Hepatocyte (in vitro differentiated cells): Measurements from ENCODE around the gene OXSR1. TPM values are rescaled to one million over a fixed set of nuclear protein-coding genes. Genes with fewer than 3 reads are reported as not detected.

Source experiments
- DNase-seq: peaks from one replicate; pipeline ENCODE4 v3.0.0-alpha.2; 2016; ENCODE audit warnings: low spot score
- H2AFZ ChIP-seq: fragments of 200-600 bp; sonication (generic); 2 replicates; pipeline ENCODE4 v1.6.0; 2016; ENCODE audit warnings: antibody characterized with exemption, mild to moderate bottlenecking
- H3K27ac ChIP-seq: fragments of 200-600 bp; sonication (generic); 2 replicates; pipeline ENCODE4 v1.5.1; 2016; ENCODE audit warnings: mild to moderate bottlenecking
- H3K27me3 ChIP-seq: fragments of 200-600 bp; sonication (generic); 2 replicates; pipeline ENCODE4 v1.6.1; 2016
- H3K36me3 ChIP-seq: fragments of 200-600 bp; sonication (generic); replicated peaks from 2 replicates; pipeline ENCODE4 v1.5.1; 2016; ENCODE audit warnings: low read depth; ENCODE audit not compliant: insufficient read depth
- H3K4me1 ChIP-seq: fragments of 200-600 bp; sonication (generic); 2 replicates; pipeline ENCODE4 v1.5.1; 2016; ENCODE audit warnings: mild to moderate bottlenecking, moderate library complexity; ENCODE audit not compliant: insufficient read depth
- H3K4me2 ChIP-seq: fragments of 200-600 bp; sonication (generic); 2 replicates; pipeline ENCODE4 v1.6.0; 2016
- H3K4me3 ChIP-seq: fragments of 200-600 bp; sonication (generic); 2 replicates; pipeline ENCODE4 v1.5.1; 2016; ENCODE audit warnings: mild to moderate bottlenecking
- H3K79me2 ChIP-seq: fragments of 200-600 bp; sonication (generic); 2 replicates; pipeline ENCODE4 v1.6.0; 2017; ENCODE audit warnings: mild to moderate bottlenecking
- H3K9me2 ChIP-seq: fragments of 200-600 bp; sonication (generic); replicated peaks from 2 replicates; pipeline ENCODE4 v1.6.0; 2017; ENCODE audit warnings: mild to moderate bottlenecking; ENCODE audit not compliant: insufficient read depth
- H3K9me3 ChIP-seq: fragments of 200-600 bp; sonication (generic); 2 replicates; pipeline ENCODE4 v1.5.1; 2016; ENCODE audit warnings: low read depth, mild to moderate bottlenecking
- H4K20me1 ChIP-seq: fragments of 200-600 bp; sonication (generic); 2 replicates; pipeline ENCODE4 v1.6.0; 2016; ENCODE audit warnings: mild to moderate bottlenecking; ENCODE audit not compliant: insufficient read depth, poor library complexity, severe bottlenecking
- EZH2 ChIP-seq: fragments of 200-600 bp; sonication (generic); IDR thresholded peaks from 2 replicates; pipeline ENCODE4 v1.6.1; 2016; ENCODE audit warnings: antibody characterized with exemption, mild to moderate bottlenecking, borderline replicate concordance
- EZH2phosphoT487 ChIP-seq: fragments of 200-600 bp; sonication (generic); IDR thresholded peaks from one replicate; pipeline ENCODE4 v1.6.1; 2018; ENCODE audit warnings: antibody characterized with exemption, mild to moderate bottlenecking, low read depth, moderate library complexity; ENCODE audit not compliant: unreplicated experiment, severe bottlenecking
- WGBS: methylation state at CpG from one replicate; pipeline ENCODE4 v1.1.6; 2016; ENCODE audit warnings: low lambda C conversion rate; ENCODE audit errors: missing lambda C conversion rate; 5-methylcytosine and 5-hydroxymethylcytosine counted together
- polyA plus RNA-seq: library from polyadenylated mRNA; unstranded; fragments of >200 nt; fragmentation: Nextera tagmentation; extraction: Ambion mirVana; gene quantifications from 2 replicates; pipeline ENCODE4 v1.2.1, GENCODE V29; 2016
- total RNA-seq: library from RNA; depleted of rRNA; stranded (reverse); fragments of >200 nt; gene quantifications from 2 replicates; pipeline ENCODE4 v1.2.3, GENCODE V29; 2014
- TF ChIP-seq, protein P1 (sequence below): fragments of 200-600 bp; sonication (generic); IDR thresholded peaks from 2 replicates; pipeline ENCODE4 v1.5.1; 2016; ENCODE audit warnings: antibody characterized with exemption, mild to moderate bottlenecking; ENCODE audit not compliant: poor library complexity

The OXSR1 gene
- total and polyA plus RNA-seq, 2 experiments from 2014 or later: 15.7 to 30.7 TPM

GRCh38 chr3:38165722-38166387, 518 bp downstream of the OXSR1 start:
- peaks cover 16% of the 10 kb centered on the region for H3K4me1 ChIP-seq
- peak; percentile 75 for DNase-seq
- no peak for TF ChIP-seq EZH2
- no peak for TF ChIP-seq EZH2phosphoT487
- TF ChIP-seq, protein P1, sequence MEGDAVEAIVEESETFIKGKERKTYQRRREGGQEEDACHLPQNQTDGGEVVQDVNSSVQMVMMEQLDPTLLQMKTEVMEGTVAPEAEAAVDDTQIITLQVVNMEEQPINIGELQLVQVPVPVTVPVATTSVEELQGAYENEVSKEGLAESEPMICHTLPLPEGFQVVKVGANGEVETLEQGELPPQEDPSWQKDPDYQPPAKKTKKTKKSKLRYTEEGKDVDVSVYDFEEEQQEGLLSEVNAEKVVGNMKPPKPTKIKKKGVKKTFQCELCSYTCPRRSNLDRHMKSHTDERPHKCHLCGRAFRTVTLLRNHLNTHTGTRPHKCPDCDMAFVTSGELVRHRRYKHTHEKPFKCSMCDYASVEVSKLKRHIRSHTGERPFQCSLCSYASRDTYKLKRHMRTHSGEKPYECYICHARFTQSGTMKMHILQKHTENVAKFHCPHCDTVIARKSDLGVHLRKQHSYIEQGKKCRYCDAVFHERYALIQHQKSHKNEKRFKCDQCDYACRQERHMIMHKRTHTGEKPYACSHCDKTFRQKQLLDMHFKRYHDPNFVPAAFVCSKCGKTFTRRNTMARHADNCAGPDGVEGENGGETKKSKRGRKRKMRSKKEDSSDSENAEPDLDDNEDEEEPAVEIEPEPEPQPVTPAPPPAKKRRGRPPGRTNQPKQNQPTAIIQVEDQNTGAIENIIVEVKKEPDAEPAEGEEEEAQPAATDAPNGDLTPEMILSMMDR: no peak

DNA sequence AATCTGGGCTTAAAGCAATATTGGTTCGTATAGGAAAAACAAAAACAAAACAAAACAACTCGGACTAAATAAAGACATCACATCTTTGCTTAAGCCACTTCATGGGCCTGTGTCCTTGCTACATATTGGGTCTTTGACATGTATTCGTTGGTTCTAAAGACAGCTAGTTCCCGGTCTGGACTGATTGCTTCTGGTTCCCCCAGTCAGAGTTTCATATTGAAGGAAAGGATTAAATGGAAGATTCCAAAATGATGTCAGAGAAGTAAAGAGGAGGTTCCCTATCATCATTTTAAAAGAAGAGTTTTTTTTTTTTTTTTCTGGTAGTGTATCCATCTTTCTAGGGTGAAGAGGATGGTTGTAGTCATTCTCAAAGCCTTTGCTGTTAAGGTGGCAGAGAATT, 2.3 kb downstream of the OXSR1 start:
- Histone ChIP-seq H3K4me3 (no peak overlapping the region), H3K27ac (no peak overlapping the region), H3K9me2 (no peaks in the 10 kb centered on the region), H3K4me2 (peak overlapping the region; percentile 87), H4K20me1 (peaks cover 41% of the 10 kb centered on the region), H3K27me3 (no peaks in the 10 kb centered on the region), H3K4me1 (peaks cover 16% of the 10 kb centered on the region), H3K79me2 (peaks cover 67% of the 10 kb centered on the region), H2AFZ (no peak overlapping the region), H3K36me3 (no peaks in the 10 kb centered on the region), H3K9me3 (no peaks in the 10 kb centered on the region)
- DNase-seq: no peak
- 90% methylated on average over 4 of the region's 4 CpGs for WGBS
- TF ChIP-seq, protein P1: no peak
- TF ChIP-seq EZH2phosphoT487: no peak
- no peak for TF ChIP-seq EZH2

More at GRCh38 chr3:38165722-38166387, 518 bp downstream of the OXSR1 start:
- H3K79me2 ChIP-seq: peaks cover 50% of the 10 kb centered on the region
- H3K4me3 ChIP-seq: peak overlapping the region; percentile 61
- H3K27me3 ChIP-seq: no peaks in the 10 kb centered on the region
- no peaks in the 10 kb centered on the region for H3K9me3 ChIP-seq
- H4K20me1 ChIP-seq: peaks cover 23% of the 10 kb centered on the region
- peak overlapping the region; percentile 98 for H3K27ac ChIP-seq
- H3K9me2 ChIP-seq: no peaks in the 10 kb centered on the region
- H2AFZ ChIP-seq: peak overlapping the region; percentile 50
- WGBS: 2% methylated on average over 14 of the region's 62 CpGs
- no peaks in the 10 kb centered on the region for H3K36me3 ChIP-seq
- peak overlapping the region; percentile 87 for H3K4me2 ChIP-seq

- DNase-seq: no peak
- TF ChIP-seq EZH2phosphoT487 (no peak), EZH2 (no peak)
- TF ChIP-seq, protein P1: no peak
- Histone ChIP-seq H3K27me3 (no peaks in the 10 kb centered on the region), H2AFZ (no peak overlapping the region), H3K4me1 (peaks cover 16% of the 10 kb centered on the region), H4K20me1 (peaks cover 49% of the 10 kb centered on the region), H3K79me2 (peaks cover 75% of the 10 kb centered on the region), H3K9me3 (no peaks in the 10 kb centered on the region), H3K27ac (no peak overlapping the region), H3K4me3 (no peak overlapping the region), H3K36me3 (no peaks in the 10 kb centered on the region), H3K9me2 (no peaks in the 10 kb centered on the region), H3K4me2 (no peak overlapping the region)
- 94% methylated on average over 4 of the region's 4 CpGs for WGBS
Observed at GRCh38 chr3:38168151-38169026, 3.1 kb downstream of the OXSR1 start.
